Measurements from ENCODE around the gene OR5B2.

OR5B2 gene

GRCh38 chr11:58428021-58428420, at the start of gene OR5B2:
OR5B2 (minus strand) TSS chr11:58428121; CDS start chr11:58423261, 4,860 bp downstream.
- no peaks in the 10 kb centered on the region for H3K36me3 ChIP-seq (replicated peaks; ENCODE audit: low read depth, low read length)
- no peaks in the 10 kb centered on the region for H3K9me3 ChIP-seq (ENCODE audit: insufficient read depth, low read length)
- TF ChIP-seq, protein P1, sequence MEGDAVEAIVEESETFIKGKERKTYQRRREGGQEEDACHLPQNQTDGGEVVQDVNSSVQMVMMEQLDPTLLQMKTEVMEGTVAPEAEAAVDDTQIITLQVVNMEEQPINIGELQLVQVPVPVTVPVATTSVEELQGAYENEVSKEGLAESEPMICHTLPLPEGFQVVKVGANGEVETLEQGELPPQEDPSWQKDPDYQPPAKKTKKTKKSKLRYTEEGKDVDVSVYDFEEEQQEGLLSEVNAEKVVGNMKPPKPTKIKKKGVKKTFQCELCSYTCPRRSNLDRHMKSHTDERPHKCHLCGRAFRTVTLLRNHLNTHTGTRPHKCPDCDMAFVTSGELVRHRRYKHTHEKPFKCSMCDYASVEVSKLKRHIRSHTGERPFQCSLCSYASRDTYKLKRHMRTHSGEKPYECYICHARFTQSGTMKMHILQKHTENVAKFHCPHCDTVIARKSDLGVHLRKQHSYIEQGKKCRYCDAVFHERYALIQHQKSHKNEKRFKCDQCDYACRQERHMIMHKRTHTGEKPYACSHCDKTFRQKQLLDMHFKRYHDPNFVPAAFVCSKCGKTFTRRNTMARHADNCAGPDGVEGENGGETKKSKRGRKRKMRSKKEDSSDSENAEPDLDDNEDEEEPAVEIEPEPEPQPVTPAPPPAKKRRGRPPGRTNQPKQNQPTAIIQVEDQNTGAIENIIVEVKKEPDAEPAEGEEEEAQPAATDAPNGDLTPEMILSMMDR (IDR thresholded peaks at IDR 0.05; ENCODE audit: low read depth, low read length) = no peak
- TF ChIP-seq EZH2phosphoT487 (IDR thresholded peaks at IDR 0.05; ENCODE audit: low read depth) = no peak

GRCh38 chr11:58471892-58472291, 44.0 kb upstream of the OR5B2 start:
- Histone ChIP-seq H3K9ac (ENCODE audit: low read length) (no peak overlapping the region), H4K20me1 (ENCODE audit: insufficient read depth, low read length) (no peaks in the 10 kb centered on the region), H3K9me3 (ENCODE audit: insufficient read depth, low read length) (peaks cover 8% of the 10 kb centered on the region; the same call in 1 of the 2 replicates), H3K4me3 (ENCODE audit: low read length) (no peak overlapping the region), H3K27me3 (ENCODE audit: low read depth, low read length) (no peaks in the 10 kb centered on the region), H3K4me2 (ENCODE audit: low read length) (no peak overlapping the region), H2AFZ (ENCODE audit: low read depth, low read length) (no peak overlapping the region), H3K79me2 (ENCODE audit: low read length) (no peaks in the 10 kb centered on the region), H3K36me3 (replicated peaks; ENCODE audit: low read depth, low read length) (no peaks in the 10 kb centered on the region), H3K4me1 (ENCODE audit: low read length) (no peaks in the 10 kb centered on the region), H3K27ac (ENCODE audit: low read length) (no peak overlapping the region)
- TF ChIP-seq, protein P1 (IDR thresholded peaks at IDR 0.05; ENCODE audit: low read depth, low read length) = no peak
- TF ChIP-seq EZH2phosphoT487 (IDR thresholded peaks at IDR 0.05; ENCODE audit: low read depth) = no peak

More at GRCh38 chr11:58428021-58428420, at the start of gene OR5B2:
- H3K27me3 ChIP-seq (ENCODE audit: low read depth, low read length) = peaks cover 6% of the 10 kb centered on the region
- no peaks in the 10 kb centered on the region for H4K20me1 ChIP-seq (ENCODE audit: insufficient read depth, low read length)
- H3K4me2 ChIP-seq (ENCODE audit: low read length) = no peak within 1 kb of the TSS
- no peak within 1 kb of the TSS for H2AFZ ChIP-seq (ENCODE audit: low read depth, low read length)
- no peak within 1 kb of the TSS for H3K27ac ChIP-seq (ENCODE audit: low read length)
- no peak within 1 kb of the TSS for H3K4me3 ChIP-seq (ENCODE audit: low read length)
- no peaks in the 10 kb centered on the region for H3K79me2 ChIP-seq (ENCODE audit: low read length)
- H3K4me1 ChIP-seq (ENCODE audit: low read length) = no peaks in the 10 kb centered on the region
- no peak within 1 kb of the TSS for H3K9ac ChIP-seq (ENCODE audit: low read length)

DNA sequence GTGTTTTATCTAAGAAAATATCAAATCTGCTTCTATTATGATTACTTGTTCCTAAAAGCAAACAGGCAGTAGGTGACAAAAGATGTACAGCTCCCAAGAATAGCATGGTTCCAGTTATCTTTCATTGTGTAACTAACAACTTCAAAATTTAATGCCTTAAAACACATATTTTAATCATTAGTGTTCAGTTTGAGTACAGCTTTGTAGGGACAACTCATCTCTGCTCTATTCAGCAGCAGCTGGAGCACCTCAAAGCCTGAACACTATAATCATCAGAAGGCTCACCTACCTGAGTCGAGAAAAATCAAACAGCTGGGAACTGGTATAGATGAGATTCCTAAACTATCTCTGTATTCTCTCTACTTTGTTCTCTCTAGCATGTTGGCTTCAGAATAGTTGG, 38.4 kb upstream of the OR5B2 start:
- Histone ChIP-seq H3K4me3 (ENCODE audit: low read length) (no peak overlapping the region), H3K9ac (ENCODE audit: low read length) (no peak overlapping the region)

GRCh38 chr11:58465690-58466089, 37.8 kb upstream of the OR5B2 start:
- Histone ChIP-seq H3K4me1 (ENCODE audit: low read length) (no peaks in the 10 kb centered on the region), H3K9me3 (ENCODE audit: insufficient read depth, low read length) (0 out of 2 replicates have a peak, but pooled peaks cover under 1% of the 10 kb centered on the region), H3K27me3 (ENCODE audit: low read depth, low read length) (no peaks in the 10 kb centered on the region), H3K79me2 (ENCODE audit: low read length) (no peaks in the 10 kb centered on the region), H3K4me2 (ENCODE audit: low read length) (no peak overlapping the region), H4K20me1 (ENCODE audit: insufficient read depth, low read length) (no peaks in the 10 kb centered on the region), H3K36me3 (replicated peaks; ENCODE audit: low read depth, low read length) (no peaks in the 10 kb centered on the region), H3K27ac (ENCODE audit: low read length) (no peak overlapping the region), H3K9ac (ENCODE audit: low read length) (no peak overlapping the region), H2AFZ (ENCODE audit: low read depth, low read length) (no peak overlapping the region), H3K4me3 (ENCODE audit: low read length) (no peak overlapping the region)
- TF ChIP-seq EZH2phosphoT487 (IDR thresholded peaks at IDR 0.05; ENCODE audit: low read depth) = no peak
- TF ChIP-seq, protein P1 (IDR thresholded peaks at IDR 0.05; ENCODE audit: low read depth, low read length) = no peak

More for the DNA sequence above, 38.4 kb upstream of the OR5B2 start:
- H3K4me1 ChIP-seq (ENCODE audit: low read length) = no peaks in the 10 kb centered on the region
- H3K9me3 ChIP-seq (ENCODE audit: insufficient read depth, low read length) = 0 out of 2 replicates have a peak, but pooled peaks cover 2% of the 10 kb centered on the region
- no peak overlapping the region for H2AFZ ChIP-seq (ENCODE audit: low read depth, low read length)
- H3K79me2 ChIP-seq (ENCODE audit: low read length) = no peaks in the 10 kb centered on the region
- TF ChIP-seq, protein P1 (IDR thresholded peaks at IDR 0.05; ENCODE audit: low read depth, low read length) = no peak
- no peak for TF ChIP-seq EZH2phosphoT487 (IDR thresholded peaks at IDR 0.05; ENCODE audit: low read depth)
- H3K27me3 ChIP-seq (ENCODE audit: low read depth, low read length) = no peaks in the 10 kb centered on the region
- no peak overlapping the region for H3K4me2 ChIP-seq (ENCODE audit: low read length)
- no peaks in the 10 kb centered on the region for H4K20me1 ChIP-seq (ENCODE audit: insufficient read depth, low read length)
- no peak overlapping the region for H3K27ac ChIP-seq (ENCODE audit: low read length)
- H3K36me3 ChIP-seq (replicated peaks; ENCODE audit: low read depth, low read length) = no peaks in the 10 kb centered on the region
